ENCODE results near the gene MCAM. TPM values are rescaled to one million over a fixed set of nuclear protein-coding genes. Genes with fewer than 3 reads are reported as not detected.

The MCAM gene
- total RNA-seq: 1,012 and 1,027 TPM in 2 replicates
- polyA plus RNA-seq: 2,543 and 3,419 TPM in 2 replicates
- 1,288 and 1,700 TPM in 2 replicates for polyA plus RNA-seq (2011; cell fraction: cytosol; rRNA removed)
- 682 and 1,132 TPM in 2 replicates for polyA plus RNA-seq (2011; cell fraction: nucleus; rRNA removed)
- polyA plus RNA-seq (2012): 548 and 754 TPM in 2 replicates
- 817 and 903 TPM in 2 replicates for polyA minus RNA-seq
- polyA minus RNA-seq (2011; cell fraction: cytosol; rRNA and poly(A)+ RNA removed): 69.6 TPM
- 242 and 367 TPM in 2 replicates for polyA minus RNA-seq (2011; cell fraction: nucleus; rRNA and poly(A)+ RNA removed)
- Bru-seq, nascent RNA: percentile 98 among the genes with signal in this experiment
- BruChase-seq, experiment 1, labeled RNA remaining after a 6-hour chase: percentile 100 among the genes with signal in this experiment
- percentile 99 among the genes with signal in this experiment for BruChase-seq, experiment 2, labeled RNA remaining after a 2-hour chase
- long read RNA-seq, transcript MCAM-201 (16 exons, 3,313 nt): major isoform, 451 of 1,076 reads
- long read RNA-seq, partial matches to known transcripts: 241 of 1,076 reads
- long read RNA-seq, other reads (novel, unspliced or antisense): 382 of 1,076 reads

DNA sequence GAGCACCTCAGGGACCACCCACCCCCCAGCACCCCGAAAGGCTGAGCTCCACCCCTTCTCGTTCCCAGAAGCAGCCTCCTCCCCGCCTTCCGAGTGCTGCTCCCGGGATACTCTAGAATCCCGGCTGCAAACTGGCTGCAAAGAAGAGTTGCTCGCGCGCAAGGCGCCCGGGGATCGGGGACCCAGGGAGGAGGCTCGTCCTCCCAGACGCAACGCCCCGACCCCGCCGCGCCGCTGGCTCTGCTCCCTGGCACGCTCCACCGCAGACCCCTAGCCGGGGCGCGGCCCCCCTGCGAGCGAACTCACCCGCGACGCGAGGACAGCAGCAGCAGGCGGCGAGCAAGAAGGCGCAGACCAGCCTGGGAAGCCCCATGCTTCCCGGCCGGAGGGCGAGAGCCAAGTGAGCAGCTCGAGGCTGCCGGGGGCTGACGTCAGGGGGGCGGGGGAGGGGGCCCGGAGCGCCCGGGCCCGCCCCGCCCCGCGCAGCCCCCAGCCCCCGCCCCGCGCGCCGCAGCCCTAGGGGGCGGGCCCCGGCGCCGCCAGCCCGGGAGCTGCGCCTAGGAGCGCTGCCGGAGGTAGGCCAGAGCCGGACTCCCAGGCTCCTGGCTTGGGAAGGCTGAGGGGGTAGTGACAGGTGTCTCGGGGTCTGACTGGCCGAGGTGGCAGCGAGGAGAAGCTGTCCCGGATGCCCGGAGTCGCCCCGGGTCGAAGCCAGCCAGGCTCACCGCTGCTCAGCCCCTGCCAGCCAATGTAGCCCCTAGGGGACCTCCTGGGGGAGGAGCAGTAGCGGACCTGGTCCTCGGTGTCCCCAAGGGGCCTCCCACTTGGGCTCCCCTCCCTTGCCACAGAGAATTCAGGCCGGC, at the start of gene MCAM:
Gene MCAM (minus strand): TSS at position 402 of the 863 bp plus-strand sequence. CDS start 29 bp downstream, at position 373.
- Histone ChIP-seq H3K4me2 (ENCODE audit: insufficient read depth, low read length) (peak within 1 kb of the TSS; percentile 62), H3K79me2 (ENCODE audit: control insufficient read depth, insufficient read depth, low read length) (peaks cover 55% of the 10 kb centered on the region), H3K27me3 (ENCODE audit: control insufficient read depth in 2 of 2, insufficient read depth in 2 of 2, low read length in 2 of 2) (no peaks in the 10 kb centered on the region), H3K9me1 (replicated peaks; ENCODE audit: control insufficient read depth, extremely low read depth, insufficient read depth, low read length) (no peaks in the 10 kb centered on the region), H3K4me1 (ENCODE audit: control insufficient read depth, extremely low read depth, insufficient read depth, low read length) (peaks cover 58% of the 10 kb centered on the region), H2AFZ (ENCODE audit: low read depth, low read length) (peak within 1 kb of the TSS; percentile 31), H3K9ac (replicated peaks; ENCODE audit: extremely low read depth, insufficient read depth, low read length) (peak within 1 kb of the TSS; percentile 81), H4K20me1 (replicated peaks; ENCODE audit: control insufficient read depth, extremely low read depth, insufficient read depth, low read length) (no peaks in the 10 kb centered on the region), H3K9me3 (replicated peaks; ENCODE audit: control insufficient read depth, insufficient read depth, low read length) (no peaks in the 10 kb centered on the region), H3K36me3 (ENCODE audit: control insufficient read depth in 2 of 2, extremely low read depth in 1 of 2, insufficient read depth in 2 of 2, low read length in 2 of 2) (peaks cover 9 to 25% of the 10 kb centered on the region in 2 experiments), H3K4me3 (replicated peaks in 1 of 3; ENCODE audit: insufficient read depth in 1 of 3, low read depth in 1 of 3, low read length in 3 of 3) (peak within 1 kb of the TSS; percentile 87 to 93 (median 89)), H3K27ac (ENCODE audit: insufficient read depth, low read depth, low read length) (peak within 1 kb of the TSS; percentile 93)
- dilution Hi-C loops (cut with MboI; ENCODE audit: extremely low pct_ligation_motif_present, low sequenced_read_pairs): no loop called here
- TF ChIP-seq MYC (IDR thresholded peaks at IDR 0.05; ENCODE audit: low read depth, low read length): no peak
- no peak for TF ChIP-seq JUN (IDR thresholded peaks at IDR 0.05; ENCODE audit: borderline replicate concordance, insufficient read depth, insufficient read length, low read depth)
- TF ChIP-seq POLR2A (IDR thresholded peaks at IDR 0.05; ENCODE audit: low read depth, low read length): peak; percentile 95
- TF ChIP-seq FOS (IDR thresholded peaks at IDR 0.05; ENCODE audit: borderline replicate concordance, insufficient read depth, low read length): no peak
- TF ChIP-seq, protein P1, sequence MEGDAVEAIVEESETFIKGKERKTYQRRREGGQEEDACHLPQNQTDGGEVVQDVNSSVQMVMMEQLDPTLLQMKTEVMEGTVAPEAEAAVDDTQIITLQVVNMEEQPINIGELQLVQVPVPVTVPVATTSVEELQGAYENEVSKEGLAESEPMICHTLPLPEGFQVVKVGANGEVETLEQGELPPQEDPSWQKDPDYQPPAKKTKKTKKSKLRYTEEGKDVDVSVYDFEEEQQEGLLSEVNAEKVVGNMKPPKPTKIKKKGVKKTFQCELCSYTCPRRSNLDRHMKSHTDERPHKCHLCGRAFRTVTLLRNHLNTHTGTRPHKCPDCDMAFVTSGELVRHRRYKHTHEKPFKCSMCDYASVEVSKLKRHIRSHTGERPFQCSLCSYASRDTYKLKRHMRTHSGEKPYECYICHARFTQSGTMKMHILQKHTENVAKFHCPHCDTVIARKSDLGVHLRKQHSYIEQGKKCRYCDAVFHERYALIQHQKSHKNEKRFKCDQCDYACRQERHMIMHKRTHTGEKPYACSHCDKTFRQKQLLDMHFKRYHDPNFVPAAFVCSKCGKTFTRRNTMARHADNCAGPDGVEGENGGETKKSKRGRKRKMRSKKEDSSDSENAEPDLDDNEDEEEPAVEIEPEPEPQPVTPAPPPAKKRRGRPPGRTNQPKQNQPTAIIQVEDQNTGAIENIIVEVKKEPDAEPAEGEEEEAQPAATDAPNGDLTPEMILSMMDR (IDR thresholded peaks at IDR 0.05; ENCODE audit: extremely low read depth in 1 of 2, insufficient read depth in 1 of 2, low read depth in 1 of 2, low read length in 2 of 2): no peak
- TF ChIP-seq, protein P2, sequence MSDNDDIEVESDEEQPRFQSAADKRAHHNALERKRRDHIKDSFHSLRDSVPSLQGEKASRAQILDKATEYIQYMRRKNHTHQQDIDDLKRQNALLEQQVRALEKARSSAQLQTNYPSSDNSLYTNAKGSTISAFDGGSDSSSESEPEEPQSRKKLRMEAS (IDR thresholded peaks at IDR 0.05; ENCODE audit: insufficient read depth, insufficient read length): no peak
- peak; percentile 96 for TF ChIP-seq POLR2AphosphoS5 (IDR thresholded peaks at IDR 0.05; ENCODE audit: insufficient read depth, low read depth, low read length)
- TSS peak; percentile 6 for BruUV-seq (replicated peaks)
- peak; percentile 65 for DNase-seq (ENCODE audit: low read depth, low spot score)
- intact Hi-C loops (cut with micrococcal nuclease): loop anchor here (5.0 kb wide), 2 partner anchors 250 to 405 kb away; partner anchors contain the start of gene VPS11
- ChIA-PET POLR2A (interaction anchor here (1.2 to 2.6 kb wide), 6 partner anchors 9 to 222 kb away, joined by 3 to 18 read pairs (median 5); partner anchors contain the start of gene DPAGT1), CTCF (interaction anchor here (3.3 to 15.9 kb wide), 3 partner anchors 10 to 111 kb away, joined by 17 to 301 read pairs (median 136); partner anchors contain the start of genes C1QTNF5 and CBL)
- FAIRE-seq: peak; percentile 73

Measured in endothelial cell of umbilical vein (primary cell).